Fibroblast of the conjunctiva (primary cell): Measurements from ENCODE around the gene ZBTB17.

ENCODE experiments used
- DNase-seq: peaks from one replicate; pipeline ENCODE4 v3.0.0-alpha.2; 2010; ENCODE audit warnings: low read depth

ZBTB17 gene

DNA sequence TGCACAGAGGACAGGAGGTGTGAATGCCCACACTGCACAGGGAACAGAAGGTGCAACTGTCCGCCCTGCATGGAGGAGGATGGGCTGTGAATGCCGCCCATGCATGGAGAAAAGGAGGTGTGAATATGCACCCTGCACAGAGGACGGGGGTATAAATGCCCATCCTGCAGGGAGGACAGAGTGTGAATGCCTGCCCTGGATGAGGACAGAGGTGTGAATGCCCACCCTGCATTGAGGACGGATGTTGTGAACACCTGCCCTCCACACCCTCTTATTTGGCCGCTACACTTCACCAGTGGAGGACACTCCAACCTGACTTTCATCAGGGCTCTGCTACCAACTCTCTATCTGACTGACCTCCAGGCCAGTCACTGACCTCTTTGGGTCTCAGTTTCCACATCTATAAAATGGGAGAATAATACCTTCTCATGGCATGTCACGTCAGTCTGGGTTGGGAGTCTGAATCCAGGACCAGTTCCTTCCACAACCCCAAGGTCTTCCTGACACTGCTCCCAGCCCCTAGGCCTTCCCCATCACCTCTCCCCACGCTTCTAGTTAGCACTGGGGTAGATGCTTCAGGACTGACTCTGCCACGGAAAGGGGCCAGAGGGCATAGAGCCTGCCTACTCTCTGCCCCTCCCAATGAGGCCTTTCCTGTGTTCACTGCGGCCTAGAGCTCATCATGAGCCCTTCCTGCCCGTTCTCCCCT is 28.4 kb downstream of the ZBTB17 start:
- DNase-seq, result no peak

DNA sequence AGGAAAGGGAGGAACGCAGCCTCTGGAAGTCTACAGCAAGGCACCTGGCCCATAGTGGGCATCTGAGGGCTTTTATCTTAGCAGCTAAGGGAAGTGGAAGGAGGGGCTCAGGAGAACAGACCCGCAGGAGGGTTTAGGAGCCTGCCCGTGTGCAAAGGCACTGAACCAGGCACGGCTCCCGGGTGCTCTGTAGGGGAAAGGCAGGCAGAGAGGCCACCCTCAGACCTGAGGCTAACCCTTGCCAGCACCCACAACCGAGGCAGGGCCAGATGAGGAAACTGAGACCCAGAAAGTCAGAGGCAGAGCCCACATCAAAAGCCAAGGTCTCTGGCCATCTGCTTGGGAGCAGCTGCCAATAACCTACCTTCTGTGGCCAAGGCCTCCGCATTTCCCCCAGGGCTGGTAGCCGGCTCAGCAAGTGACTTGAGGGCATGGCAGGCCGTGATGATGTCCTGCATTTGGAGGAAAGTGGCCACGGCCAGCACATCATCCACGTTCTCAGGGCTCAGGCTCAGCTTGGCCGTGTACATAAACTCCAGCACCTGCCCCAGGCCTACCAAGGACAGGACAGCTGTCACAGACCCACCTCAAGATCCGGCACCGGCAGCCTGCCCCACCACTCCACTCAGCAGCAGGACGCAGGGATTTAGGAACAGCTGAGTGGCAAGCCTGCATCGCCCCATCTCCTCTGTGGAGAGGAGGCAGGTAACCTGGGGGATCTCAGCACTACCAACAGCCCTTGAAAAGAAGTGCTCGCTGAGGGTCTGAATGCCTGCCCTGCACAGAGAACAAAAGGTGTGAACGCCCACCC is 29.1 kb downstream of the ZBTB17 start:
- DNase-seq, result no peak

DNA sequence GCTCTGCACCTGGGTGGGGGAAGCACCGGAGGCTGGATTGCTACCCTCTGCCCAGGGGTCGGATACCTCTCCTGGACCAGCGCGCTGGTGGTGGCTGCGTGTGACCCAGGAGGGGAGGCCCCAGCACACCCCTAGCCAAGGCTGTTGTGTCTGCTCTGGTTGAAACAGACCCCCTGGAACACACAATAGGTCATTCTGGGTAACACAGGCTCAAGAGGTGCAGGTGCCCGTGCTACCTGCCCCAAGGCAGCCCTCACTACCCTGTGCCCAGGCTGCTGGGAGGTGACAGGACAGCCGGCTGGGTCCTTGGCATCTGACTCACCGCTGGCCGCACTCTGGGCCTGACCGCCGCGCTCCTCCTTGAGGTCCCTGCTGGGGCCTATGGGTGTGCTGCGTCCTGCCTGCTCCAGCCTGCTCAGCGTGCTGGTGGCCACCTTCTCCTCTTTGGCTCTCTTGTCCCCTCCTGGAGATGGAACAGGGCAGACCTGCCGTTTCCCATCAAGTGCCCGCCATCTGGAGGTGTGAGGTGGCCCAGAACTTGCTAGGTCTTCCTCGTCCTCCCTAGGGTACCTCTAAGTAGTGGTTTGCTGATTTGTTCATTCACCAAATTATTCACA is 30.0 kb downstream of the ZBTB17 start:
- DNase-seq, result no peak

DNA sequence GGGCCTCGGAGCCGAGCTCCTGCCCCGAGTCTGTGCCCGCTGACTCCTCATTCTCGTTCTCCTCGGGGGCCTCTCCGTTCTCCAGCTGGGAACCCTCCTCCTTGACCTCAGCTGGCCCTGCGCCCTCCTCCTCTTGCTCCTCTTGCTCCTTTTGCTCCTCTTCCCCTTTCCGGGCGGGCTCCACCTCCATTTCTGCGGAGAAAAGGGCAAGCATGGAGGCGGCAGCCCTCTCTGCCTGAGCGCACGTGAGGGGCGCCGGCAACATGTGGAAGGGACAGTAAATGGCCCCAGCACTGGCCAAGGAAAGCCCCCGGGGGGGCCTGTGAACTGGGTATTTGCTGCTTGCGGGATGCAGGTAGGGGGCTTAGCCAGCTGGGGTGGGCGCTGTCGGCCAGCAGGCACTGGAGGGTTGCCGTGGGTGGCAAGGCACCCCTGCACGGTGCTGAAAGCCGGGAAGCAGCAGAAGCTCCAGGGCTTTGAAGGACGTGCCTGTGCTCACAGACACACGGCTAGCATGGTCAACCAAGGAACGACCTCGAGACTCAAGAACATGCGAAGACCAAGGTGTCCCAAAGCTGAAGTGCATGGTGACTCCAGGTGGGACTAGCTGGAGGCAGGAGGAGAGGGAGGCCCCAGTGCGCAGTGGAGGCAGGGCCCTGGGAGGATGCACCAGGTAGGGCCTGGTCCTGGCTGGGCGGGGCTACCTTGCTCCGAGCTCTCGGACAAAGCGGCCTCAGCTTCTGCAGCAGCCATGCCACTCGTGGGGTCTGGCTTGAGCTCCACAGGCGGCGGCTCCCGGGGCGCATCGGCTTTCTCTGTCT is 30.7 kb downstream of the ZBTB17 start:
- no peak for DNase-seq

DNA sequence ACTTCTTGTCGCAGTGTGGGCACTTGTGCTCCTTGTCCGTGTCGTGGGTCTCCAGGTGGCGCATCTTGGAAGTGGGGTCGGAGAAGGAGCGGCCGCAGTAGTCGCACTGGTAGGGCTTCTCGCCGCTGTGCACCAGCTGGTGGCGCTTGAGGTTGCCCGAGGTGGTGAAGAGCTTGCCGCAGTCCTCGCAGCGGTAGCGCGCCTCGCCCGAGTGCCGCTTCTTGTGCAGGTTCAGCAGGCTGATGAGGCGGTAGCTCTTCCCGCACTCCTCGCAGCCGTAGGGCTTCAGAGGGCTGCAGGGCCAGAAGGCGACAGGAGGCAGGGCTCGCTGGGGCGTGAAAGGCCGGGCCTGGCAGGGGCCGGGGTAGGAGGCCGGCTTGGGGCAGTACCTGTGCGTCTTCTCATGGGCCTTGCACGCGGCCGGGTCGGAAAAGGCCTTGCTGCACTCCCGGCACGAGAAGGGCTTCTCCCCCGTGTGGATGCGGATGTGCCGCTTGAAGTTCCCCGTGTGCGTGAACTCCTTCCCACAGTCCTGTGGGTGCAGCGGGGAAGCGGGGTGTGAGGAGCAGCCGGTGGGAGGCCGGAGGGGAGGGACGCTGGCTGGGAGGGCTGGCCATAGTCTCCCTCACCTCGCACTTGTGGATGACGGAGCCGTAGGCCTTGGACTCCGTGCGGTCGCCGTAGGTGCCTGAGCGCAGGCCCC is 31.4 kb downstream of the ZBTB17 start:
- no peak for DNase-seq

DNA sequence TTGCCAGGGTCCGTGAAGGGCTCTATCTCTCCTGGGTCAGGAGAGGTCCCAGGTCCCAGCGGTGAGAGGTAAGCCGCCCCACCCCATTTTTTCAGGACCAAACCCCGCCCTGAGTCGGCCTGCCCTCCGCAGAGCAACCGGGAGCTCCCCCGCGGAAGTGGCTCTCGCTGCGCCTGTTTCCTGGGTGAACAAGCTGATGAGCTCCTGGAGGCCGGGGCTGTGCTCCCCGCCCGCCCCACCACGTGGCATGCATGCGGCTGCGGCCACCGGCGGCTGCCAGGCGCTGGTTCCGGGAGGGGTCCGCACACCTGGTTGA is 32.0 kb downstream of the ZBTB17 start:
- no peak for DNase-seq

DNA sequence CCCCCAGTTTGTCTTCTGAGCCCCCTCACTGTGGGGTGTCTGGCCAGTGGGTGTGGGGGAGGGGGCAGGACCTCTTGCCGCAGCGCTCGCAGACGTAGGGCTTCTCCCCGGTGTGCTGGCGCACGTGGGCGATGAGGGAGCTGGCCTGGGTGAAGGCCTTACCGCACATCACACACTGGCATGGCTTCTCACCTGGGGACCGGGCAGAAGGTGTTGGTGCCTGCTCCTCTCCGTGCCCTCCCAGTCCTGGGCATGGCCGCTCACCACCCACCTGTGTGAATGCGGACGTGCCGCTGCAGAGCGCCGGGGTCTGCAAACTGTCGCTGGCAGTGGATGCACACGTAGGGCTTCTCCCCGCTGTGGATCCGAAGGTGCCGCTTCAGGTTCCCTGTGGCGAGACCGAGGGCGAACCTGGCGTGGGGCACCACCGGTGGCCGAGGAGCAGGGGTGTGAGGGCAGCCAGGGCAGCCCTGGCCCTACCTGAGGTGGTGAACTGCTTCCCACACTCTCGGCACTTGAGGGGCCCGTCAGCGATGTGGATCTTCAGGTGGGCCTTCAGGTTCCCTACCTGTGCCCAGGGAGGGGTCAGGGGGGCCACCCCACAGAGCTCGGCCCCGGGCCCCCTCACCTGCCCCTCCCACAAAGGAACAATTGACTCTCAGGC is 32.4 kb downstream of the ZBTB17 start:
- no peak for DNase-seq

DNA sequence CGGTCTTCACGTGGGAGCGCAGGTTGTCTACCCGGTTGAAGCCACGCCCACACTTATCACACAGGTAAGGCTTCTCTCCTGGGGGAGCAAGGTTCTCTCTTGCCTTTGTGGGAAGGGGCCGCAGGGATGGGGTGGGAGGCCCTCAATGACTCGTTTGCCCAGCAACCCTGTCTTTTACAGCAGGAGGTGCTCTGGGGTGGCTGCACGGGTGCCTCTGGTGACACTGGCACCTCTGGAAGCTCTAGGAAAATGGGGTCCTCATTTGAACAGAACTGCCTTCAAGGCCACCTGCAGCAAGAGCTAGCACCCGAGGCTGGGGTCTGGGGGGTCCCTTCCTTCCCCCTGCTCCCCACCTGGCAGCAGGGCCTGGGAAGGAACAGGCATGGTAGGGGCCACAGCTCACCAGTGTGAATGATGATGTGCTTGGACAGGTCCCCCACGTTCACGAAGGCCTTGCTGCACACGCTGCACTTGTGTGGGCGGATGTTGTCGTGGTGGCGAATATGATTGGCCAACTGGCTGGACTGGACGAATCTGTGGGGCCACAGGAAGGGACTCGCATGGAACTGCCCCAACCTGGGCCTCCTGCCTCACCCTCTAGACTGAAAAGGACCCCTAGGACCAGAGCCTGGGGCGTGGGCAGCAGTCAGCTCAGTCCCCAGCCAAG is 33.1 kb downstream of the ZBTB17 start:
- DNase-seq, result no peak

DNA sequence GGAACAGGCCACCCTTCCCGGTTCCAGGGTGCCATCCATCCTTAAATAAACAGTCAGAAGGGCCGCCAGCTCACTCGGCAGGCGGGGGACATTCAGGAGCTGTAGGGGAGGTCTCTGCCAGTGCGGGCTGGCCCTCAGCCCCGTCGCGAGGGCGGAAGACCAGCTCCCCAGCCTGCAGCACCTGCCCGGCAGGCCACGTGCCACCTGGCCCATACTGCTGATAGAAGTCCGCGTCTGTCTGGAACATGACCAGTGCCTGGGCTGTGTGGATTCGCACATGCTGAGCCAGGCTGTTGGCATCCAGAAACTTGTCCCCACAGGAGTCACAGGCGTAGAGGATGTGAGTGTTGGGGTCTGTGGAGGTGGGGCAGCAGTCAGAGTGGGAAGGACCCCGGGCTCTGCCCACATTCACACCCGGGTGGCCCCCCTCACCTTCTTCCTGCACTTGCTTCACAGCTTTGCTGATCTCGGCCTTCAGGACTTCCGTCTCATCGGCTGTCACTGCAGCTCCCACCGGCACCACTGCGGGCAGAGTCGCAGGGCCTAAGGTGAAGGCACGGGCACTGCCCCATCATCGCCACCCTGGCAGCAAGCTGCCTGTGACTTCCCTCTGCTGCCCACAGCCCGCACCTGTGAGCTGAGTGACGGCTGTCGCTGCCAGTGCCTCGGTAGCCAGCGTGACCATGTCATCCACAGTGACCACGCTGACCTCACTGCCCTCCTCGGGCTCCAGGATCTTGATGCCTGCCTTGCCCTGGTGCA is 33.8 kb downstream of the ZBTB17 start:
- no peak for DNase-seq

DNA sequence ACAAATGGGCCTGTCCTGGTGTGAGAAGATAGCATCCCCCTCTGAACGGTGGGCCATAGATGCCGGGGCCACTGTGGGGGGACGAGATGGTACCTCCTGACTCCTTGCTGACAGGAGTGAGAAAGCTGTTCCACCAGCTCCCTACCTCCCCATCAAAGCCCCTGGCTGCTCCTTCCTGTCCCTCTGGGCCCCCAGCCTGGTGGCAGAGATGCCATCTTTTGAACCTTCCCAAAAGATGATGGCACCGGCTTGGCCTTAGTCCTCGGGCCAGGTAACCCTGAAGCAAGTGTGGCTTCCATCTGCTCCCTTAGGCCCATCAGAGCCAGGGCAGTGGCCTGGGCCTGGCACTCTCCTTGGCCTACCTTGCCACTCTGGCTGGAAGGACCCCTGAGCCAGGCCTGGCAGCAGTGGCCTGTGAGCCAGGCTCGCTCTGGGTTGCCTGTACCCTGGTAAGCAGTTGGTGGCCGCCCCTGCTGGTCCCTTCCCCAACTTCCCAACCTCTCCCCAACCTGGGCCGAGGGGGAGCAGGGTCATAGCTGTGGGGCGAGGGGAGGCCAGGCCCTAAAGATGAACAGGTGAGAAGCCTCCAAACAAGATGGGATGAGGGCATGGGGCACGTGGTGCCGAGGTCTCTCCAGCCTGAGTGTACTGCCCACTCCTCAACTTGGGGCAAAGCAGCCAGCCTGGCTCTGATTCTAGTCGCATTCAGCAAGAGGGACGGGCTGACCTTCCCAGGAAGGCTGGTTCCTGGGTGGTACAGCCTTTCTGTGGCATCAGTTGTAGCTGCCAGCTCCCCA is 34.7 kb downstream of the ZBTB17 start:
- DNase-seq, result no peak

DNA sequence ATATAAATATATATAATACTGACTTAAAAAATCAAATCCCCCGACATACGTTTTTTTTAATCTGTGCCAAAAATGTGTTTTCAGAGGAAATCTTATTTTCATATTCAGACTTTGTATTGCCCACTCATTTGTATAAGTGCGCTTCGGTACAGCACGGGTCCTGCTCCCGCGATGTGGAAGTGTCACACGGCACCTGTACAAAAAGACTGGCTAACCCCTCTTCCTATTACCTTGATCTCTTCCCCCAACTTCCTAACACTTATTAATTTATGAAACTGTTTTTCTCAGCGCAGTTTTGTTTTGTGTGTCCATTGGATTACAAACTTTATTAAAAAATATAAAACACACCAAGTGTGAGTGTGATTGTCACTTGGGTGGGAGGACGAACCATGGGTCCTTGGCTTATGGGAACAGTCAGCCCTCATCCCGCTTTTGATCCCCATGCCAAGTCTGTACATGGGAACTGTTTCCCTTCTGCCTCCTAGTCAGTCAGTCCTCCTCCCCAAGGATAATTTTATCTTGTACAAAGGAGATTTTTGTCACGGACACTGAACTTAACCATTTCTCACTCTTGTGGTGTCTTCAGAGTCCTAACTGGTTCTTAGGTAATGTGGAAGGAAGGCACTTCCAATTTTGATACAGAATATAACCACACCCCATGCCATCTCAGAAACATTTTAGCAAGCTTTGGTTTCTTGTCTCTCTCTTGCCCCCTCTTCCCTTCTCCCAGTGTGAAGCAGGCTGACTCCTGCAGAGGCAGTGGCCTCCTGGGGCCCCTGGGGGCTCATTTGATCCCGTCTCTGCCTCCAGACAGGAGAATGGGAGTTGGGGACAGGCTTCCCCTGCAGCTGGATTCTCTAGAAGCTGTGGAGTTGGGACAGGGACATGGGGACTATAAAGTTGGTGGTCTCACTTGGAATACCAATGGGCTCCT is 35.5 kb downstream of the ZBTB17 start:
- DNase-seq, result no peak

DNA sequence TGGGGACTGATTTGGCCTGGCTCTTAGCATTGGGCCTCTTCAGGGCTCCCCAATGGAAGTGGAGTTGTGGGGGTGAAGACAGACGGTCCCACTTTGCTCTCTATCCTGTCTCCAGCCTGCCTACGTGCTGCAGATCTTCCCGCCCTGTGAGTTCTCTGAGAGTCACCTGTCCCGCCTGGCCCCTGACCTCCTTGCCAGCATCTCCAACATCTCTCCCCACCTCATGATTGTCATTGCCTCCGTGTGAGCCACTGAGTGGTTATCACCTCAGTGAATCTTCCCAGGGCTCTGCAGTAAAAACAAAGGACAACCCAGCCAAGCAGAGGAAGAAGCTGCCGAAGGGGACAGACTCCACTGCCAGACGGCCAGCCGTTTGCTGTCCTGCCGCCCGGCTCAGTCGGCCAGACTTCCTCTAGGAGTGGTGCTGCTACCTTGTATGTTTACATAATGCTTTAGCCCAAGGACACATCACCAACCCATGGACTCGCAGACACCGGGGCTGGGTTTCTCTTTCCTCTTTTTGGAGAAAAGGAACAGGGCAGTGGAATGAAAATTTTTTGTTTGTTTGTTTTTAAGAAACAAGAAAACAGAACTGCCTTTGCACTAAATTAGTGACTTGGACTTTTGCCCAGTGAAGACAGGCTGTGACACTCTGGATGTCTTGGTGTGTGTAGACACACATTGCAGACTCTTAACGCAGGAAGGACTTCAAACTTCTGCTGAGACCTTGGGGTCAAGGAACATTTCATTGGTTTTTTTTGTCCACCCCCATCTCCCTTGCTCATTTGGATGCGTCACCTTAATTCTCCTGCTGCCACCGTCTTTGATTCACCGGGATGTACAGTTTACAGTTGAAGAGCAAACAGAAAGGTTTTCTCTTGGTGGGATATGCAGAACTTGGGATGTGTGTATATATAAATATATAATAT is 36.5 kb downstream of the ZBTB17 start:
- DNase-seq, result no peak

DNA sequence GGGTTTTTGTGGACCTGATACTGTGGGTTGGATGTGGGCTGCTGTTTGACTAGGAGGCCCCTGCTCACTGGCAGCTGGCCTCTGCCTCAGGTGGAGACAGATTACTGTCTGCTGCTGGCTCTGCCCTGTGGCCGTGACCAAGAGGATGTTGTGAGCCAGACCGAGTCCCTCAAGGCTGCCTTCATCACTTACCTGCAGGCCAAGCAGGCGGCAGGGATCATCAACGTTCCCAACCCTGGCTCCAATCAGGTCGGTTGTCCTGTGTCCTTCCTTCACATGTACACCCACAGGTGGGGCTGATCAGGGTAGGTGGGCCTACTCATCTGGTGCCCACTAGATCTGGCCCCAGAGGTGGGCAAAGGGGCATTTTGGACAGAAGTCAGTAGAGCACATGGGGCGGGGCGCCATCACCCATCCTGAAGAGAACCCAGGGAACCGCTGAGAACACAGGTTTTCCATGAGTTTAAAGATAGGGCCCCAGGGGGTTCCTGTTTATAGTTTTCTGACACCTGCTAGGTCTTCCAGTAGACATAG is 37.2 kb downstream of the ZBTB17 start:
- no peak for DNase-seq

DNA sequence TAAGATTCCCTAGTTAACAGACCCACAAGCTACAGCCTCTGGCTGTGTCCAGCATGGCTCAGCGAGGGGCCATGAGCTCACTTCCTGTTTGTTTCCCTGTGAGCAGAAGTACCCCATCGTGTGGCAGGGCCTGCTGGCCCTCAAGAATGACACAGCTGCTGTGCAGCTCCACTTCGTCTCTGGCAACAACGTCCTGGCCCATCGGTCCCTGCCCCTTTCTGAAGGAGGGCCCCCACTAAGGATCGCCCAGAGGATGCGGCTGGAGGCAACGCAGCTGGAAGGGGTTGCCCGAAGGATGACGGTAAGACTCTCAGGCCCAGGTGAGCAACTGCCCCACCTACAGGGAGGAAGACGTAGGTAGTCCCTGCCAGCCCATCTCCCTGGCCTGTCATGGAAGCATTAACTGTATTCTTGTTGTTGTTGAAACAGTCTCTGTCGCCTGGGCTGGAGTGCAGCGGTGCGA is 38.2 kb downstream of the ZBTB17 start:
- DNase-seq, result no peak

DNA sequence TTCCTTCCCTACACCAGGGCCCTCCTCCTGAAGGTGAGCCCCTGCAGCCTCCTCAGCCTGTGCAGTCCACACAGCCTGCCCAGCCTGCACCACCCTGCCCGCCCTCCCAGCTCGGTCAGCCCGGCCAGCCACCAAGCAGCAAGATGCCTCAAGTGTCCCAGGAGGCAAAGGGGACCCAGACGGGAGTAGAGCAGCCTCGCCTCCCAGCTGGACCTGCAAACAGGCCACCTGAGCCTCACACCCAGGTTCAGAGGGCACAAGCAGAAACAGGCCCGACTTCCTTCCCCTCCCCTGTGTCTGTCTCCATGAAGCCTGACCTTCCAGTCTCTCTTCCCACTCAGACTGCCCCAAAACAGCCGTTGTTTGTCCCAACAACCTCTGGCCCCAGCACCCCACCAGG is 38.8 kb downstream of the ZBTB17 start:
- no peak for DNase-seq

DNA sequence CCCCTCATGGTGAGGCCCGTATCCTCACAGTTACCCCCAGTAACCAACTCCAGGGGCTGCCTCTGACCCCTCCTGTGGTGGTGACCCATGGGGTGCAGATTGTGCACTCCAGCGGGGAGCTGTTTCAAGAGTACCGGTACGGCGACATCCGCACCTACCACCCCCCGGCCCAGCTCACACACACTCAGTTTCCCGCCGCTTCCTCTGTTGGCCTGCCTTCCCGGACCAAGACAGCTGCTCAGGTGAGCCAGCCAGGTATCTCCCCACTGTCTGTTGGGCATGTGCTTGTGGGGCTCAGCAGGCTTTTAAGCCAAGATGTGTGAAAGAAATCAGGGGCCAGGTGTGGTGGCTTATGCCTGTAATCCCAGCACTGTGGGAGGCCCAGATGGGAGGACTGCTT is 39.9 kb downstream of the ZBTB17 start:
- DNase-seq, result no peak
